Amygdala (tissue), 56 donors: ENCODE data around the gene TSACC.
"Not testable (repeated sequence)": the region's sequence is repeated elsewhere in the genome, so short reads cannot be mapped to it uniquely, and the experiment has no call there.

Experiments
- DNase-seq, 56 donors: peaks; one replicate each; lab custom pipeline; 2025; lab: John Stamatoyannopoulos, UW

The TSACC gene

DNA sequence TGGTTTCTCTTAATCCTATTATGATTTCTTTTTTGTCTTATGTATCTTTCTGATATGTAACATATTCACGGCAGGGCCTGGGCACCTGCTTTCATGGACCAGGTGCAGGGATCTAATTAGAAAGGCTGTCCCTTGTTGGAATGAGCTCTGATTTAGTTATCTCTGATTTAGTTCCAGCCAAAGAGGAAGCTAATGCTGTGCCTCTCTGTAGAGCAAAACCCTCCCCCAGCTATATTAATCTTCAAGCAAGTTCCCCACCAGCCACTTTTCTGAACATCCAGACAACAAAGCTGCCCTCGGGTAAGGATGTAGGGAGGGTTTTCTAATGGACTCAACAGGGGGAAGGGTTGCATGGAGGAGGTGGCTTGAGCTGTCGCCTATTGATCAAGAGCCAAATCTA lies 6.1 kb downstream of the TSACC start:
- DNase-seq: no peak

DNA sequence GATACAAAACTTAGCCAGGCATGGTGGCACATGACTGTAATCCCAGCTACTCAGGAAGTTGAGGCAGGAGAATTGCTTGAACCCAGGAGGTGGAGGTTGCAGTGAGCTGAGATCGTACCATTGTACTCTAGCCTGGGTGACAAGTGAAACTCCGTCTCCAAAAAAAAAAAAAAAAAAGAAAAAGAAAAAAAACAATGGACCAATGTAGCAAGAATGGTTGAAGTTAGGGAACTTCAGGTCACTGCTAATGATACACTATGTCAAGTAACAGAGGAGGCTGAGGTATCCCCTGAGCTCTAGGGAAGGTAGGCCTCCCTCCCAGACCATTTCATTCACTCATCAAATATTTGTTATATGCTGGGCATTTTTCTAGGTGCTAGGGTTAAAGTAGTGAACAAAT lies 7.7 kb downstream of the TSACC start:
- not testable (repeated sequence) for DNase-seq

DNA sequence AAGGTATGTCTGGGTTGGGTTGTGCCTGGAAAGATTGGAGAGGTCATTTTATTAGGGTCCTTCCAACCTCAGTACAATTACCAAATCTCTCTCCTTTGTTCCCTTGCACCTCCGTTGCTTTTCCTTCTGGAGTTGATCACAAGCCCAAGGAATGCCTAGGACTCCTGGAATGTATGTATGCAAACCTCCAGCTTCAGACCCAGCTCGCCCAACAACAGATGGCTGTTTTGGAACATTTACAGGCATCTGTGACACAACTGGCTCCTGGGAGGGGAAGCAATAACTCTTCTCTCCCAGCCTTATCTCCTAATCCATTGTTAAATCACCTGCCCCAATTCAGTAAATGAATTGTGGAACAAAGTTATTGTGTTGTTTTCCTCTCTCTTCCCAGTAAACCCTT lies 8.3 kb downstream of the TSACC start:
- DNase-seq: no peak

DNA sequence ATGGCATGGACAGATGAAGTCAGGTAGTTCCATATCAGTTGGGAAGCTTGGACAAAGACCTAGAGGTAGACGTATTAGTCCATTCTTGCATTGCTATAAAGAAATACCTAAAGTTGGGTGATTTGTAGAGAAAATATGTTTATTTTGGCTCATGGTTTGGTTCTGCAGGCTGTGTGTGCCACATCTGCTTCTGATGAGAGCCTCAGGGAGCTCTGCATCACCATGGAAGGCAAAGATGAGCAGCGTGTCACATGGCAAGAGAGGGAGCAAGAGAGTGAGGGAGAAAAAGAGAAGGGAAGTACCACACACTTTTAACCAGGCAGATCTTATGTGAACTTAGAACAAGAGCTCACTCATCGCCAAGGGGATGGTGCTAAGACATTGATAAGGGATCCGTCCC lies 9.0 kb downstream of the TSACC start:
- no peak for DNase-seq

DNA sequence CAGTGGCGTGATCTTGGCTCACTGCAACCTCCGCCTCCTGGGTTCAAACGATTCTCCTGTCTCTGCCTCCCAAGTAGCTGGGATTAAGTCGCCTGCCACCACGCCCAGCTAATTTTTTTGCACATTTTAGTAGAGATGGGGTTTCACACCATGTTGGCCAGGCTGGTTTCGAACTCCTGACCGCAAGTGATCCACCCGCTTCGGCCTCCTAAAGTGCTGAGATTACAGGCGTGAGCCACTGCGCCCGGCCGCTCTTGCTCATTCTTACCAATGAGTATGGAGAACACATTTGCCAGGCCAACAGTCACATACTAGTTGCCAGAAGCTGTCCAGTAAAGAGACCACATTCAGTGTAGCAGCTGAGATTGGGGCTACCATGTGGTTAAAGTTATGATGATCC lies 14.2 kb downstream of the TSACC start:
- not testable (repeated sequence) for DNase-seq

DNA sequence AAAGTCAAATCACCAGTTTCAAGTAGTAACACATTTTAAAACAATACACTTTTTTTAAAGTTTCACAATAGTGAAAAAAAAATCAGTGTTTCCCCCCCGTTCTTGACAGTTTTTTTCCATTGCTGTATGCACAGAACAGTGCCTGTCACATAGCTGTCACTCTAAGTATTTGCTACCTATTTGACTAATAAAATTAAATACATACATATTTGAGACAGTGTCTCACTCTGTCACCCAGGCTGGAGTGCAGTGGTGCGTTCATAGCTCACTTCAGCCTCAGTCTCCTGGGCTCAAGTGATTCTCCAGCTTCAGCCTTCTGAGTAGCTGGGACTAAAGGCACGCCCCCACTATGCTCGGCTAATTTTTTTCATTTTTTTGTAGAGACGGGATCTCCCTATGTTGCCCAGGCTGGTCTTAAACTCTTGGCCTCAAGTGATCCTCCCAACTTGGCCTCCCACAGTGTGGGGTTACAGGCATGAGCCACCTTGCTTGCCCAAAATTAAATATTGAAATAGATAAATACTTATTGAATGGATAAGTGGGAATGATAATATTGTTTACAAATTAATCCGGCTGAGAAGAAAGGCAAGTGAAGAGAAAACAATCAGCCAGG lies 18.0 kb downstream of the TSACC start:
- no peak for DNase-seq

DNA sequence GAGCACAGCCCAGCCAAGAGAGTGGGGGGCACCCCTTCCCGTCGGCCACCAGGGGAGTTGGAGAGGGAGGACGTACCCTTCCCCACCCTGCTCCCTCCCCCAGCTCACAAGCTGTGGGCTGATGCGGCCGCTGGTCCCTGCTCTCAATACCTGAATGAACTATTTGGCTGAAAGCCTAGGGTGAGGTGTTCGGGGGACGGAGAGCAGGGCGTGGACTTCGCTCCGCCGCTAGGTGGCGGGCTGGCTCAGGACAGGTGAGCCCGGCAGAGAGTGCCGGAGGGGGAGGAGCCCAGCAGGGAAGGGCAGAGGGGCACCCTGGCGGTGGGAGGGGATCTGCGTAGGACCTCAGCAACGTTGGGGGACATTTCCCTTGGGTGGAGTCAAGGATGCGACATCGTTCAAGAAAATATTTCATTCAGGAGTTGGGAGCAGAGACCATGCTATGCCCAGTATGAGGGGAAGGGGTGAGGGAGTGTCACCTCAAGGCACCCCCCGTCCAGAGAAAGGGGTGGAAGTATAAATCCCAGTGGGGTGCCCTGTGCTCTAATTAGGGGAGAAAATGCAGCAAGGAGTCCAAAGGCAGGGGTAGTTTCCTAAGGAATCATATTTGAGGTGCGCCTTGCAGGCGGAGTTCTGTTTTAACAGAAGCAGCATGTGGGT lies 18.7 kb downstream of the TSACC start:
- peak in 10 of 56 donors; percentile 0 to 53 (median 6) for DNase-seq

DNA sequence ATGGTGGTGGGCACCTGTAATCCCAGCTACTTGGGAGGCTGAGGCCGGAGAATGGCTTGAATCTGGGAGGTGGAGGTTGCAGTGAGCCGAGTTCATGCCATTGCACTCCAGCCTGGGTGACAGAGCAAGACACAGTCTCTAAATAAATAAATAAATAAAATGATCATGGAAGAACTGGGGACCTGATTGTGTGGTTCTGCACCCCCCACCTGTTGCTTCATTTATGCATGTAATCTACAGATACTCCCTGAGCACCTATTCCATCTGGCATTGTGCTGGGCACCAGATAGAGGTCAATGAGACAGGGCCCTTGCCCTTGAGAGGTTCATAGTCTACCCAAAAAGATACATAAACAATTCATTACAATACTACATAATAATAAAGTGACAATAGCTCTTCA lies 19.7 kb downstream of the TSACC start:
- no peak for DNase-seq

DNA sequence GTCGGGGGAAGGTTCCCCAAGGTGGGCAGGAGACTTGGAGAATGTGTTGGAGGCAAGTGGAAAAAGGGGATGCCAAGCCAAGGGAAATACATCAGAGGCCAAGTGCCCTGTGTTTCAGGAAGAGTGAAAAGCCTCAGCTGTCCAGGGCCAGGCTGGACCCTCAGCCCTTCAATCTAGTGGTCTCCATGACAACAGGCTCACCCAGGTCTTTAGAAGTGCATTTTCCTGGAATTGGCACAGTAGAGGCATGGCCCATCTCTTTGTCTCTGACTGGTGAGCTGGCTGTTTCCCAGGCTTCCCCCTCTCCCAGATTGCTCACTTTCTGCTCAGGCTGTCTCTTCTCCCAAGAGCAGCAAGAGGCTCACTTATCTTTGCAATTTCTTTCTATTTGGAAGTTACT lies 20.3 kb downstream of the TSACC start:
- no peak for DNase-seq

DNA sequence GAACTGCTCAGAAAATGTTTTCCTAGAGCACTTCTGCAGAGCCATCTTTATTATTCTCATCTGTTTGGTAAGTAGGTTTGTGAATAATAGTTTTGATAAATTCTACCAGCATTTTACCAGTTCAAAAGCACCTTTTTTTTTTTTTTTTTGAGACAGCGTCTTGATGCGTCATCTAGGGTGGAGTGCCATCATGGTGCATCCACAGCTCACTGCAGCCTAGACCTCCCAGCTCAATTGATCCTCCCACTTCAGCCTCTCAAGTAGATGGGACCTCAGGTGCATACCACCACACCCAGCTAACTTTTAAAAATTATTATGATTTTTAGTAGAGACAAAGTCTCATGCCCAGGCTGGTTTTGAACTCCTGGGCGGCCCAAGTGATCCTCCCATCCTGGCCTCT lies 20.9 kb downstream of the TSACC start:
- no peak for DNase-seq

DNA sequence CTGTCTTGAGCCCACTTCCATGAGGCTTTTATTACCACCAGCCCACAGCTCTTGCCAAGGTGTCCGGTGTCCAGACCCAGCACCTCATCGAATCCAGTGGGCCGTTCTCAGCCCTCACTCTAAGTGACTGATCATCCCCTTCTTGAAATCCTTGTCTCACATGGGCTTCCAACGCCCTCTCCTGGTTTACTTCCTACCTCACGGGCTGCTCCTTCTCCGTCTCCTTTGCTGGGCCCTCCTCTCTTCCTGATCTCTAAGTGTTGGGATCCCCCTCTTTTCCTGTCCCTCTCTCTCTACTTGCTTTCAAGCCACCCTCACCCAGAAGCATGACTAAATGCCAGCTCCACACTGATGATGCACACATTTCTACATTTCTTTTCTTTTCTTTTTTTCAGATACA lies 21.6 kb downstream of the TSACC start:
- no peak for DNase-seq

DNA sequence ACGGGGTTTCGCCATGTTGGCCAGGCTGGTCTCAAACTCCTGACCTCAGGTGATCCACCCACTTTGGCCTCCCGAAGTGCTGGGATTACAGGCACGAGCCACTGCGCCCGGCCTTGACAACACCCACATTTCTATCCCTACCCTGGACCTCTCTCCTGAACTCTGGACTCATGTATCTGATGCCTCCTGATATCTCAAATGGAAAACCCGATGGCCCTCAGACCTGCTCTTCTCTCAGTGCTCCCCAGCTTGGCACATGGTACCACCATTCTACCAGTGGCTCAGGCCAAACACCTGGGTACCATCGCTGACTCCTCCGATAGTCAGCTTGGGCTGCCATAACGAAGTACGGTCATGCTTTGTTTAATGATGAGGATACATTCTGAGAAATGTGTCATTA lies 22.2 kb downstream of the TSACC start:
- DNase-seq: no peak

DNA sequence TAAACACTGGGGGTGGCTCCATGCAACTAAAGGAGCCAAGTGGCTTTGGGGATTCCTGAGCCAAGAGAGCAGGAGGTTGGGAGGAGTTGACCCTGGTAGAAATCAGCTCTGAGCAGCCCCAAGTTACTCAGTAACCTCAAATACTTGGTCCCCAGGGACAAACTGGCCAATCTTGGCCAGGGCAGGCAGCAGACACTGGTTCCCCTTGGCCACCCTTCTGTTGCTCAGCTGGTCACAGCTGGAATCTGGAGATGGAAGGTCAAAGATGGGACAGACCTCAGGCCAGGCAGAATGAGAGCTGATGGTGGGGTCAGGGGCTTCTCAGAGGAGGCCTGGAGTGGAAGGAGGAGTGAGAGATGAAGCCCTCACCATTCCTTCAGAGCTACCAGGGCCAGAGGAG lies 27.4 kb downstream of the TSACC start:
- DNase-seq: no peak

DNA sequence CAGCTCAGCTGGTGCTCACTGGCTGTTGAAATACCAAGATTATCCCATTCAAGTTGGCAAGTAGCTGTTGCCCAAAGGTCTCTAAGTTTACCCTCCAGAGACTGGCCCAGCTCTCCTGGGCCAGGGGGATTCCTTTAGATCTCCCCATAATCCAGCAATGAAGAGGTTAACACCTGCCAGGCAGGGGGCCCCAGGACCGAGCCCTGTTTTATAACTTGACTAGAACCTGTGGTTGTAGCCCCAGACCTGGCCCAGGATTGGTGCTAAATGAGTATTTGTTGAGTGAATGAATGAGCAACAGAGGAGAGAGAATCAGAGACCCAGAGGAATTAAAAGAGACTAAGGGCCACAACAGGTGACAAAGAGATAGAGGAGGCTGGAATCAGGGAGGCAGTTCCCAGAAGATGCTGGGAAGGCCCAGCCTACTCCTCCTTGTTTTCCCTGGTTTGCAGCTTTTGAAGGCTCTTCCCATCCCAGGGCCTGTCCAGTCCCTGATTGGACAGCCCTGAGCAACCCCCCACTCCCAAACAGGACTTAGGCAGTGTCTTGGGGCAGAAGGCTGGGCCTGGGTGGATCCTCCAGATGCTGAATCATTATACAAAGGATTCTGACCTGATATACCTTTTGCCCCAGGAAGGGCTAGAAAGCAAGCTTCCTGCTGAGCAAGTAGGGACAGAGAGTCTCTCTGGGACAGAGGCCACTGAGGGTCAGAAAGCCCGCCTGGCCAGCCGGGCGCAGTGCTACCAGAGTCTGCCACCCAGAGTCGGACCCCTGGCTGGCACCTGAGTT lies 28.2 kb downstream of the TSACC start:
- DNase-seq: no peak

DNA sequence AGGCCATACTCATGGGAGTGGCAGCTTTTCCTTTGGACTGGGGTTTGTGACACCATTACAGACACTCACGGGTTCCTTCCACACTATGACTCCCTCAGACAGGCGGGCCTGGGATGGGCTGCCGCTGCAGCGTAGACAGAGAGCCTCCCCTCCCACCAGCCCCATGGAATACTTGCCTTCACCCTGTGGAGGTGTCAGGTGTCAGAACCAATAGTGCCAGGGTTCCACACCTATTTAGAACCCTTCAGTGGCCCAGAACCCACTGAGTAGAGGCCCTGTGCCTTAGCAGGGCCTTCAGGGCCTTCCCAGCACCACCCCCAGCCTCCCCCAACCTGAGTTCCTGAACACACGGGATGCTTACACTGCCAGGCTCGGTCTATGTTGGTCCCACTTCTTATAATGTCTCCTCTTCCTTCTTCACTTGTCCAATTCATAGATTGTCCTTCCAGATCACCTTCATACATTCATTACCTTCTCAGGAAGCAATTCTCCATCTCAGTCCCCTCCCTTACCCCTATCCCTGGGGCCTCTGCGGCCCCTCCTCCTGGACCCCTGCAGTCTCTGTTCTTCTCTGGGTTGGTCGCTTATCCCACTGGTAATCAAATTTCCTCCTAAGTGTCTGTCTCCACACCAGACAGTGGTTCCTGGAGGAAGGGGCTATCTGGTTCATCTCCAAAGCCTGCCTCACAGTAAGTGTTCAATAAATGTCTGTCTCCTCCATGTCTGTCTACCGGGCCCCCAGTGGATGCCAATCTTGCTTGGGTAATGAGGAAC lies 29.2 kb downstream of the TSACC start:
- DNase-seq: no peak

DNA sequence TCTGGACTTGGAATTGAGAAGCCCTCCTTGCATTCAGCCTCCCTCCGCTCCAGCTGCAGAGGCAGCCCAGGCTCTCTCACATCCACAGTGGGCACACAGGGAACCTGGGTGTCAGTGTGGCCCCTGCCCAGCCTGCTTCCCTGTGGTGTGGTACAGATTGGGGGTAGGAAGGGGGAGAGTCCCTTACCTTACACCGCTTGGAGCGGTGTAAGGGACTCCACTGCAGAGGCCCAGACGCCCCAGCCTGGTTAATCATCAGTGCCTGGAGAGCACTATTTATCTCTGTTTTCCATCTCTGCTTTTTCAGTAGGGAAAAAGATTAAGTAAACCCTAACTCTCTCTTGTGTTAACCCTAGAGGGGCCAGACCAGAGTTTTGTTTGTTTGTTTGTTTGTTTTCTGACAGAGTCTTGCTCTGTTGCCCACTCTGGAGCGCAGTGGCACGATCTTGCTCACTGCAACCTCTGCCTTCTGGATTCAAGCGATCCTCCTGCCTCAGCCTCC lies 29.9 kb downstream of the TSACC start:
- DNase-seq: no peak

DNA sequence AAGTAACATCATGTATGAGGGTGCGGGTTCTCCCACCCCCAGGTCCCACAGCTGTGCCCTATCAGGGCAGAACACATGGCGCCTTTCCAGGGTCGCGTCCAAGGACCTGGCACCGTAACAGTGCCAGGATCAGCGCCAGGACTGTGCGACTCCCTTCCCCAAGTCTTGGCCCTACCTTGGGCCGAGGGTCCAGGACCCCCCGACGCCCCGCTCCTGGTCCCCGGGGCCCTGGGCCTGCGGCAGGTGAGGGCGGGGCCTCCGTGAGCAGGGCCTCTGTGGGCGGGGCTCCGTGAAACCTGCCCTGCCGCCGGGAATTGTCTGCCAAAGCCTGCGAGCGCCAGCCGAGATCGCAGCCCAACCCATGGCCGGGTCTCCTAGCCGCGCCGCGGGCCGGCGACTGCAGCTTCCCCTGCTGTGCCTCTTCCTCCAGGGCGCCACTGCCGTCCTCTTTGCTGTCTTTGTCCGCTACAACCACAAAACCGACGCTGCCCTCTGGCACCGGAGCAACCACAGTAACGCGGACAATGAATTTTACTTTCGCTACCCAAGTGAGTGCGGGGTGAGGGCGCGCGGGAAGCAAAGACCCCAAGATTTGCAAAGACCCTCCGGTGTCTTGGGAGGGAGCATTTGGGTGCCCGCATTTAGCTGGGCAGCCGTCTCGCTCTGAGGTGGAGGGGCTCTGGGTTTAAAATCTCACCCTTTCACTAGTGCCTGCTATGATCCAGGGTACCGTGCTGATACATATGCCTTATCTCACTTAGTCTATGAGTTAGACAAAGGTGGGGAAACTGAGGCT lies 30.8 kb downstream of the TSACC start, which contains the start of gene RHBG:
TSS of gene RHBG (plus strand) at position 323 of the 796 bp plus-strand sequence. CDS start at position 362, 39 bp downstream.
- DNase-seq: peak in 1 of 56 donors; percentile 56

DNA sequence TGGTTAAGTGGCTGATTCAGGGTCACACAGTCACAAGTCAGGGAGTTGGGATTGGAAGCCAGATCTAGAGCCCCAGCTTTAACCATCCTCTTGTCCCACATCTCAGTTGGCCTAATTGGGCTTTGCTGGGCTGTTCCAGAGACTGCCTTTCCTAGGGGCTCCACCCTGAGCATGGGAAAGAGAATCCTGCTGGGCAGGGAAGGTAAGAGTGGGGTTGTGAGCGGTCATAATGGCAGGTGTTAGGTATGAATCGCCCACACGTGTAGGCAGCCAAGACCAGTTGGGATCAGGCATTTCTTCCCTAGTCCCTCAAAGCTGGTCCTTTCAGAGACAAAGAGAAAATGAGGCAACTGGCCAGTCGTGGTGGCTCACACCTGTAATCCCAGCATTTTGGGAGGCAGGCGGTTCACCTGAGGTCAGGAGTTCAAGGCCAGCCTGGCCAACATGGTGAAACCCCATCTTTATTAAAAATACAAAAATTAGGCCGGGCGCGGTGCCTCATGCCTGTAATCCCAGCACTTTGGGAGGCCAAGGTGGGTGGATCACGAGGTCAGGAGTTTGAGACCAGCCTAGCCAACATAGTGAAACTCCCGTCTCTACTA lies 31.5 kb downstream of the TSACC start:
- not testable (repeated sequence) for DNase-seq

DNA sequence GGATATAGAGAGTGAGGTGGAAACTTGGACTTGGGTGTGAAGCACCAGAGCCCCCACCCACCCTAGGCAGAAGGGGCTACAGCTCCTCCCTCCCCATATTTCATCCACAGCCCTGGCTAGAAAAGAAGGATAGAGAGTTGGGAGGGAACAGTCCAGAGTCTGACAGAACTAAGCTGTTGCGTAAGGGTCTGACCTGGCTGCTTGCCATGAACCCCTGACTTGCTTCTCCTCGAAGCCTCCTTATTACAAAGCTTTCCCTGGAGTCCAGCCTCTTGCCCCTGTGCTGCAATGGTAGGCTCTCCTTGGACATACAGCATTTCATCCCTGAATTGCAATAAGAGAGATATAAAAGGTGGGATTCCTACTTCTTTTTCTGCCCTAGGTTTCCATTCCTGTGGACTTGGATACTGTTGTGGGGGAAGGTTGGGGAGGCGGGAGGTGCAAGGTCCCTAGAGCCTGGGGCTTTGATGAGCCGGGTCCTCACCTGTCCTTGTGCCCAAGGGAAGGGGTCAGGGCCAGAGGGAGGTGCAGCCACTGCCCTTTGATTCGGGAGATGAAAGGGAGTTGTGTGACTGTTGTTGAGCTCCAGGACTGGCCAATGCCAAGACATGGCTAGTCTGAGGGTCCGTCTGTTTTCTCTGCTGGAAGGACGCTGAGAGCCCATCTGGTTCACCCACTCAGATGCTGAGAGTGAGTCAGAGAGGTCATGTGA lies 33.4 kb downstream of the TSACC start:
- DNase-seq: peak in 3 of 56 donors; percentile 12 to 20 (median 14)
